HepG2 (cell line): ENCODE measurements around the gene STXBP4.

Source experiments
- CTCF ChIP-seq: sonication (generic); formaldehyde crosslinking; IDR thresholded peaks from 2 replicates; pipeline ENCODE4 v1.5.0; 2020; ENCODE audit warnings: mild to moderate bottlenecking, missing genetic modification reagents, moderate library complexity
- EP300 ChIP-seq, 3 experiments: sonication (generic) in 1 of 3; formaldehyde crosslinking in 1 of 3; IDR thresholded peaks; 2 replicates each; pipeline versions ENCODE4 v1.5.1 to v1.6.1; 2011 to 2020; ENCODE audit warnings: low read depth in 2 of 3, low read length in 2 of 3, borderline replicate concordance in 1 of 3, improper control_type of control experiment in 1 of 3, mild to moderate bottlenecking in 1 of 3, missing genetic modification reagents in 1 of 3, moderate library complexity in 1 of 3
- FOXM1 ChIP-seq: sonication (generic); formaldehyde crosslinking; IDR thresholded peaks from 2 replicates; pipeline ENCODE4 v1.5.0; 2020; ENCODE audit warnings: missing genetic modification reagents
- HNRNPLL ChIP-seq: fragments of 200-400 bp; formaldehyde crosslinking; IDR thresholded peaks from 2 replicates; pipeline ENCODE4 v1.6.1; 2017; ENCODE audit warnings: mild to moderate bottlenecking, low read depth, low read length; ENCODE audit not compliant: poor library complexity, severe bottlenecking
- MAFK ChIP-seq, 2 experiments: IDR thresholded peaks in 1 of 2; conservative IDR thresholded peaks in 1 of 2; 2 replicates each; pipeline ENCODE4 v1.6.1; 2011; ENCODE audit warnings: improper control_type of control experiment in 2 of 2, low read length in 2 of 2
- NFRKB ChIP-seq: fragments of 450-650 bp; IDR thresholded peaks from 2 replicates; pipeline ENCODE4 v1.6.1; 2017
- POLR2AphosphoS5 ChIP-seq: IDR thresholded peaks from 2 replicates; pipeline ENCODE4 v1.6.1; 2012; ENCODE audit warnings: low read depth, low read length
- RAD21 ChIP-seq: fragments of 450-650 bp; formaldehyde crosslinking; IDR thresholded peaks from 2 replicates; pipeline ENCODE4 v1.5.0; 2020; ENCODE audit warnings: mild to moderate bottlenecking
- SP1 ChIP-seq, 2 experiments: fragments of 450-650 bp in 1 of 2; sonication (generic) in 1 of 2; formaldehyde crosslinking in 1 of 2; IDR thresholded peaks; 2 replicates each; pipeline versions ENCODE4 v1.4.0 to v1.6.1; 2016 to 2020; ENCODE audit warnings: missing genetic modification reagents in 1 of 2
- ZNF12 ChIP-seq: sonication (generic); formaldehyde crosslinking; IDR thresholded peaks from 2 replicates; pipeline ENCODE4 v1.5.0; 2020; ENCODE audit warnings: missing genetic modification reagents
- ZNF251 ChIP-seq: sonication (generic); formaldehyde crosslinking; IDR thresholded peaks from 2 replicates; pipeline ENCODE4 v1.9.0; 2021; ENCODE audit warnings: mild to moderate bottlenecking, missing genetic modification reagents

DNA sequence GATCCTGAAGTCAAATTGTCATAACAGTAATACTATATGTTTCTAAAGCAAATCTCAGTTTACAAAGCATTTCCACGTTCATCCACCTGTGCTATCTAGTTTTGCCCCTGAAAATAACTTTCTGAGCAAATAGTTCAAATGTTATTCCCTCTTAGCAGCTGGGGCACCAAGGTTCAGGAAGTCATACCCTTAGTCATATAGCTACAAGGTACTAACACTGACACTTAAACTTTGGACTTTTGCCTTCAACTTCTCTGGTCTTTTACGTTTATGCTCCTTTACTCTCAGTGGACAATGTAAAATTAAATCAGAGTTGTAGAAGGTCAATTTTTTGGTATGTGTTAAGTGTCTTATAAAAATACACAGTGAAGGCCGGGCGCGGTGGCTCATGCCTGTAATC, 33.1 kb upstream of the STXBP4 start:
- TF ChIP-seq SP1 (IDR thresholded peaks at IDR 0.05) (no peak), SP1 (CRISPR knock-in tag; IDR thresholded peaks at IDR 0.05) (no peak), FOXM1 (no peak), POLR2AphosphoS5 (no peak), HNRNPLL (no peak), EP300 (IDR thresholded peaks at IDR 0.05; ENCODE audit: low read depth in 2 of 2, low read length in 2 of 2) (no peak), EP300 (CRISPR knock-in tag; IDR thresholded peaks at IDR 0.05; ENCODE audit: borderline replicate concordance) (no peak), CTCF (CRISPR knock-in tag) (no peak), ZNF251 (CRISPR knock-in tag) (no peak), ZNF12 (CRISPR knock-in tag) (no peak), NFRKB (no peak), RAD21 (CRISPR knock-in tag) (no peak), MAFK (conservative IDR thresholded peaks at IDR 0.05 in 1 of 2, IDR thresholded peaks at IDR 0.05 in 1 of 2; ENCODE audit: low read length in 2 of 2) (no peak)
